ENCODE data around the gene FAM53A.
"Not testable (repeated sequence)": the region's sequence is repeated elsewhere in the genome, so short reads cannot be mapped to it uniquely, and the experiment has no call there.

The FAM53A gene

GRCh38 chr4:1686440-1687036 lies 2.4 kb upstream of the FAM53A start:
- no peak for DNase-seq (ENCODE audit: low read depth in 4 of 4, low spot score in 1 of 4)

- no peak for DNase-seq (ENCODE audit: low read depth in 4 of 4, low spot score in 1 of 4)
Observed at GRCh38 chr4:1685235-1686150, 1.4 kb upstream of the FAM53A start.

- peak in 2 of 4 experiments; percentile 88 to 98 for DNase-seq (ENCODE audit: low read depth in 4 of 4, low spot score in 1 of 4)
Observed at GRCh38 chr4:1684506-1685234, 557 bp upstream of the FAM53A start.

GRCh38 chr4:1683261-1683735 lies 815 bp downstream of the FAM53A start:
- no peak for DNase-seq (ENCODE audit: low read depth in 4 of 4, low spot score in 1 of 4)

- no peak for DNase-seq (ENCODE audit: low read depth in 4 of 4, low spot score in 1 of 4)
Observed at GRCh38 chr4:1682860-1683259, 1.3 kb downstream of the FAM53A start.

GRCh38 chr4:1678244-1678643 lies 5.9 kb downstream of the FAM53A start:
- no peak for DNase-seq (ENCODE audit: low read depth in 4 of 4, low spot score in 1 of 4)

- no peak for DNase-seq (ENCODE audit: low read depth in 4 of 4, low spot score in 1 of 4)
Observed at GRCh38 chr4:1676605-1677525, 7.2 kb downstream of the FAM53A start.

- no peak for DNase-seq (ENCODE audit: low read depth in 4 of 4, low spot score in 1 of 4)
Observed at GRCh38 chr4:1675802-1676137, 8.3 kb downstream of the FAM53A start.

- DNase-seq (ENCODE audit: low read depth in 4 of 4, low spot score in 1 of 4), result no peak
Observed at GRCh38 chr4:1675136-1675801, 8.8 kb downstream of the FAM53A start.

GRCh38 chr4:1674682-1675081 lies 9.4 kb downstream of the FAM53A start:
- no peak for DNase-seq (ENCODE audit: low read depth in 4 of 4, low spot score in 1 of 4)

- DNase-seq (ENCODE audit: low read depth in 4 of 4, low spot score in 1 of 4), result no peak
Observed at GRCh38 chr4:1673671-1674070, 10.4 kb downstream of the FAM53A start.

GRCh38 chr4:1671011-1671410 lies 13.1 kb downstream of the FAM53A start:
- not testable (repeated sequence) for DNase-seq (ENCODE audit: low read depth in 4 of 4, low spot score in 1 of 4)

- DNase-seq (ENCODE audit: low read depth in 4 of 4, low spot score in 1 of 4), result no peak
Observed at GRCh38 chr4:1670279-1670678, 13.8 kb downstream of the FAM53A start.

GRCh38 chr4:1669850-1670249 lies 14.3 kb downstream of the FAM53A start:
- DNase-seq (ENCODE audit: low read depth in 4 of 4, low spot score in 1 of 4), result no peak

- no peak for DNase-seq (ENCODE audit: low read depth in 4 of 4, low spot score in 1 of 4)
Observed at GRCh38 chr4:1669270-1669669, 14.8 kb downstream of the FAM53A start.

GRCh38 chr4:1668488-1668840 lies 15.6 kb downstream of the FAM53A start:
- no peak for DNase-seq (ENCODE audit: low read depth in 4 of 4, low spot score in 1 of 4)

- no peak for DNase-seq (ENCODE audit: low read depth in 4 of 4, low spot score in 1 of 4)
Observed at GRCh38 chr4:1667273-1667672, 16.8 kb downstream of the FAM53A start.

- DNase-seq (ENCODE audit: low read depth in 4 of 4, low spot score in 1 of 4), result no peak
Observed at GRCh38 chr4:1666391-1666790, 17.7 kb downstream of the FAM53A start.

- DNase-seq (ENCODE audit: low read depth in 4 of 4, low spot score in 1 of 4), result no peak
Observed at GRCh38 chr4:1664141-1664540, 20.0 kb downstream of the FAM53A start.

- no peak for DNase-seq (ENCODE audit: low read depth in 4 of 4, low spot score in 1 of 4)
Observed at GRCh38 chr4:1663549-1663948, 20.6 kb downstream of the FAM53A start.

All from stimulated activated CD4-positive, alpha-beta T cell treated with anti-CD3 and anti-CD28 coated beads, Interleukin-1b, Interleukin-23, amount 100 ng/mL, for 24 hours (primary cell).